Right renal cortex interstitium (tissue), 3 donors: ENCODE measurements around the gene CNOT11. TPM values are rescaled to one million over a fixed set of nuclear protein-coding genes. Genes with fewer than 3 reads are reported as not detected.

Experiments
- DNase-seq, 3 donors: peaks; one replicate each; pipeline ENCODE4 v3.0.0-alpha.2; 2013; ENCODE audit warnings: low read depth in 3 of 3, low spot score in 2 of 3
- polyA plus RNA-seq, 3 donors: library from polyadenylated mRNA; unstranded; fragments of 120-200 nt; gene quantifications; one replicate each; pipeline ENCODE4 v1.2.1, GENCODE V29; 2013; ENCODE audit not compliant: insufficient read length in 3 of 3

The CNOT11 gene
- polyA plus RNA-seq, 3 donors, result 50.7 to 53.8 (median 51.2) TPM

GRCh38 chr2:101273056-101273455, 20.4 kb downstream of the CNOT11 start:
- no peak for DNase-seq

DNA sequence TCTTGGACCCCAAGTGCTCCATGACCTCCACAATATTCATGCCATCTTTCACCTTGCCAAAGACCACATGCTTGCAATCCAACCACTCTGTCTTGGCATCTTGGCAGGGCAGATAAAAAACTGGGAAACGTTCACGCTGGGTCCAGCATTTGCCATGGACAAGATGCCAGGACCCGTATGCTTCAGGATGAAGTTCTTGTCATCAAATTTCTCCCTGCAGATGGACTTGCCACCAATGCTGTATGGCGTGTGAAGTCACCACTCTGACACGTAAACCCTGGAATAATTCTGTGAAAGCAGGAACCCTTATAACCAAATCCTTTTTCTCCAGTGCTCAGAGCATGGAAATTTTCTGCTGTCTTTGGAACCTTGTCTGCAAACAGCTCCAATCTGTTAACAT, 21.5 kb downstream of the CNOT11 start:
- no peak for DNase-seq

DNA sequence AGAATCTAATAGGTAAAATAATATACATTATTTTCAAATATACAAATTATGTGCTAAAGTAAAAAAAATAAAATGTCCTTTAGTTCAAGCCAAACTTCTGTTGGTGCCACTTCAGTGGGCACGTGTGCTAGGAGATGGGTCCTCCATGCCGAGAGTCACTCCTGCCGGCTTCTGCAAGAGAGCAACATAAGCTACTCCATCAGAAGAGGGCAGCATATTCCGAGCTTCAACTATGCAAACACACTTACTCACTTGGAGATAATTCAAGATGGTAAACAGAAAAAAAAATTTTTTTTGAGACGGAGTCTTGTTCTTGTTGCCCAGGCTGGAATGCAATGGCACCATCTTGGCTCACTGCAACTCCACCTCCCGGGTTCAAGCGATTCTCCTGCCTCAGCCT, 24.4 kb downstream of the CNOT11 start:
- DNase-seq, result no peak

DNA sequence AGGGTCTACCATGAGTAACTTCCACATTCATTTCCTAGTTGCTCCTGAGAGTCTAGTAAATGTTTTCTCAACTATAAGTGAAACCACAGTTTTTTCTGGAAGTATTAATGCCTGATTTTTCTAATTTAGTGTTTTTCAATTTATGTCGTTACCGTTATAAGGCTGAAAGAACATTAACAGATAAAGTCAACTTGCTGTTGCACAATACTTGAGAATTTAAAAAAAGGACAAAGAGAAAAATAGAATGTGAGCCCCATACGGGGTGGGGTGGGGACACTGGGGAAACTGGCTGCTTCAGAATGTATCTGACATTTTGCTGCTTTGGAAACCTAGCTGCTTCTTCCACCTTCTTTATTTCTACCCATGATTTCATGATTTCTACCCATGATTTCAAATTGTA, 26.2 kb downstream of the CNOT11 start:
- DNase-seq, result no peak

- no peak for DNase-seq
These were observed 28.8 kb downstream of the CNOT11 start for GRCh38 chr2:101281482-101281881.

DNA sequence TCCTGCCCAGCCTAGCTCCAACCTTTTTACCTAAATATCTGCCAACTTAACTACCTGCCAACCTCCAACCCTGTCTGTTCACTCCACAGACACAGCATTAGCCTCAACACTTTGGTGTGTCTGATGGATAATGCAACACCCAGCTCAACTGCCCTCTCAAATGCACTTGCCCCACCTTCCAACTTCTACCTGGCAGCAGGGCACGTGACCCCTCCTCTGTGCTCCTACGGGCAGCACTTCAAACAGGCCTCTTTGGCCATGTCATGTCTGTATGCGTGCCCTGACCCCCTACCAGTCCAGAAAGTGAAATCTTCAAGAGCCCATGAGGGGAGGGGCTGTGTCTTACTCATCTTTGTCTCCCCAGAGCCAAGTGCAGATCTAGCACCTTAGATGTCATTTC, 30.3 kb downstream of the CNOT11 start:
- DNase-seq, result no peak

GRCh38 chr2:101286684-101287083, 34.0 kb downstream of the CNOT11 start:
- DNase-seq, result no peak

DNA sequence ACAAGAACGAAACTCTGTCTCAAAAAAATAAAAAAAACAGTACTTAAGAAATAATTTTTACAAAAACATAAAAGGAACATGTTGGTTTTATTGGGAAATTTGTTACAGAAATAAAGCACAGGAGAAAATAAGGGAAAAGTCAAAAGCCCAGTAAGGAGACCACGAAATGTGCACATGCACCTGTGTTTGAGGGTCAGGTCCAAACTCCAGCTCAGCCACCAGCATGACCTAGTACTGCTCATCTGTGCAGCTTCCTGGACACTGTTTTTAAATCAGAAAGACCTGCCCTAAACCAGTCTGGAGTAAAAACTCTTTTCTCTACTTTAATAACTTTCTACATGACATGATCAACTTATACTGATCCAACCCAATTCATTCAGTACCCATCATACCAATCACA, 34.6 kb downstream of the CNOT11 start:
- no peak for DNase-seq

- no peak for DNase-seq
These were observed 38.0 kb downstream of the CNOT11 start for GRCh38 chr2:101290711-101291110.

DNA sequence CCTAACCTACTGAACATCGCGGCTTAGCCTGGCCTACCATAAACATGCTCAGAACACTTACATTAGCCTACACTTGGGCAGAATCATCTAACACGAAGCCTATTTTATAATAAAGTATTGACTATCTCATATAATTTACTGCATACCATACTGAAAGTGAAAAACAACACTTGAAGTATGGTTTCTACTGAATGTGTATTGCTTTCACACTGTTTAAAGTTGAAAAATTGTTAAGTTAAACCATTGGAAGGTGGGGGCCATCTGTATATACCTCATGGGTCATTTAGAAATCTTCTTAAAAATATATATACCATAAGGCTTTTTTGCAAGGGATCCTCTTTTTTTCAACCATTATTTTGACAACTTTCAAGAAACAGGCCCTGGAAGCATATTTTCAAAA, 39.3 kb downstream of the CNOT11 start:
- no peak for DNase-seq

GRCh38 chr2:101293544-101293943, 40.9 kb downstream of the CNOT11 start:
- DNase-seq, result no peak

GRCh38 chr2:101294861-101295260, 42.2 kb downstream of the CNOT11 start:
- DNase-seq, result no peak

- DNase-seq, result no peak
These were observed 43.2 kb downstream of the CNOT11 start for GRCh38 chr2:101295895-101296294.

GRCh38 chr2:101296371-101296770, 43.7 kb downstream of the CNOT11 start:
- DNase-seq, result no peak

DNA sequence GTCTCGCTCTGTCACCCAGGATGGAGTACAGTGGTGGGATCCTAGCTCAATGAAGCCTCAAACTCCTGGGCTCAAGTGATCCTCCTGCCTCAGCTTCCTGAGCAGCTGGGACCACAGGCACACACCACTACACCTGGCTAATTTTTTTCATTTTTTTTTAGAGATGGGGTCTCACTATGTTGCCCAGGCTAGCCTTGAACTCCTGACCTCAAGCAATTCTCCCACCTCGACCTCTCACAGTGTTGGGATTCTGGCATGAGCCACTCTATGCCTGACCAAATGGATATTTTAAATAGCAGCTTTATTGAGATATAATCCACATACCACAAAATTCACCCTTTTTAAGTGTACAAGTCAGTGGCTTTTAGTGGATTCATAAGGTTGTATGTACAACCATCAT, 44.7 kb downstream of the CNOT11 start:
- no peak for DNase-seq

DNA sequence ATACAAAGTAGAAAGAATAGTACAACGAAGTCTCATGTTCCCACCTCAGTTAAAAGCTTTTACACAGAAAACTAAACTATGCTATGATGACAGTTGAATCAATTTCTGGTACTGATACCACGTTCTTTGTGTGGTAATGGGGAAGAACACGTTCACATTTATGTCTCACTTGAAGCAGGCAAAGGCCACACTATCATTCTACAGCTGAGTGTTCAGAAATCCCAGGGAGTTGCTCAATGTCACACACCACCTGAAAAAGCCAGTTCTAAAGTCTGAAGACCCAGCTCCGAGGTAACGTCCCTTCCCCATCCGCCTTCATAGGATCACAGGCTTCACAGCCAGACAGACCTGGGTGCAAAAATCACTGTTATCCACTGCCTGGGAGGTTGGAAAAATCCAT, 46.9 kb downstream of the CNOT11 start:
- DNase-seq, result no peak

GRCh38 chr2:101300164-101300563, 47.5 kb downstream of the CNOT11 start:
- no peak for DNase-seq

GRCh38 chr2:101300836-101301235, 48.1 kb downstream of the CNOT11 start:
- DNase-seq, result no peak

DNA sequence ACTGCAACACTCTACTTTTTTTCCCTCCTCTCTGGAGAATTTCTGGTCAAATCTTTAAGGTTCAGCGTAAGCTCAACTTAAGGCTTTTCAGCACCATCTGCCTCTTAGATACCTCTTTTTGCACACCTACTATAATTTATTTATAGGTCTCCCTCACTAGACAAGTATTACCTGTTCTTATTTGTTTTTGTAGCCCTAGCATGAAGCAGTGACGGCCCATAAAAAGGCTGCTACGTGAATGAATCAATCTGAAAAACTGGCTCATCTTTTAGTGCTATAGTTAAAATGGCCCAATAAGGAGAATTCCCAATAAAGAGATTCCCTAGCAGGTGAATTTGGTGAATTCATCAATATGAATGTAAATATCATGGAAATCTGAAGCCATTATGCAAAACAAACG, 49.3 kb downstream of the CNOT11 start:
- DNase-seq, result no peak

GRCh38 chr2:101303688-101304087, 51.0 kb downstream of the CNOT11 start:
- DNase-seq, result no peak

- DNase-seq, result no peak
These were observed 52.3 kb downstream of the CNOT11 start for GRCh38 chr2:101305035-101305434.

DNA sequence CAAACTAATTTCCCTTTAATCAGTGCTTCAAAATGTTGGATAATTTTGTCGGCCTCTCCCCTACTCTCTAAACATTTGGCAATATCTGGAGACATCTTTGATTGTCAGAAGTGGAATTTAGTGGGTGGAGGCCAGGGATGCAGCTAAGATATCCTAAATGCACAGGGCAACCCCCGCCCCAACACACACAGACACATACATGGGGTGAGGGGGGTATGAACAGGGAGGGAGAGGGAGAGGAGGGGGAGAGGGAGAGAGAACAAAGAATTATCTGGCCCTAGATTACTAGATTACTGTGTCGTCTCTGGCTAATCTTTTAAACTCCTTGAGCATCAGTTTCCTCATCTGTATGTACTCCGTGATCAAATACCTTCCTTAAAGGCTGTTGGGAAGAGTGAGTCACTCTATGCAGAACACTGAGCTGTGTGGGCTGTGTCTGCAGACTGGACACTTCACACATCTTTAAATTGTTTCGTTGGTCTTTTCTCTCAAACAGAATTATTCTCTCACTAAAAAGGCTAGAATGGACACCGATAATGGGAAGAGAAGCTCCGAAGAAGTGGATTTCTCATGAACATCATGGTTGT, 52.9 kb downstream of the CNOT11 start:
- no peak for DNase-seq

DNA sequence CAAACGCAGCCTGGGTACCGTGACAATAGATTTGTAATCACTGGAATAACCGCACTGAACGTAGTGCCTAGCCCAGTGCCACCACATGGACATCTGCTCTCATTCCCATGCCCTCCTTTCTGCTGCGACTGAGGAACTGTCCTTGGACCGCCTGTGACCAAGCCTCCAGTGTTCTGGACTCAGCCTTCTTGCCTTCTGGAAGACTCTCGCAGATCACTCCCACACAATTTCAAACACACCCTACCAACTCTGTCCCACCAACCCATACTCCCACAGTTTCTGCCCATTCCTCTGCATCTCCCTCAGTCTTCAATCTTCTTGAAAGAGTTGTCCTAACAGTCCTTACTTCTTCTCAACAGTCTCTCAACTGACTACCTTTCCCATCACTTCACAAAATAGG, 53.7 kb downstream of the CNOT11 start:
- DNase-seq, result no peak
